ENCODE results near the gene MAST3. TPM values are rescaled to one million over a fixed set of nuclear protein-coding genes. Genes with fewer than 3 reads are reported as not detected.

The MAST3 gene
- total and polyA plus RNA-seq, 2 donors (not counting 3 experiments of a cell fraction or from before 2014, with no cell fraction given), result 1.5 to 2.7 TPM

DNA sequence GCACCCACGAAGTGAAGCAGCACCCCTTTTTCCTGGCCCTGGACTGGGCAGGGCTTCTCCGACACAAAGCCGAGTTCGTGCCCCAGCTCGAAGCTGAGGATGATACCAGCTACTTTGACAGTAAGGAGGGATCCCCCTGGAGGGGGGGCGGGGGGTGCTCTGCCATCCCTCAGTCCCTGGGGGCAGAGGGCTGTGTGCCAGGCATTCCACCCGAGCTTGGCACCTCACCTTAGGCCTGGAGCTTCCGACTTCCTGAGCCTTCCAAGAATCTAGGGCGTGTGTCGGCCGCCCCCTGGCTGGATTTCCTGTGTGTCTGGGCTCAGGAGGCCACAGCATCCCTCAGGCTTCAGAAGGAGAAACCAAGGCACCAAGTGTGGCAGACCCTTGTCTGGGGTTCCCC, 39.7 kb downstream of the MAST3 start:
- DNase-seq (ENCODE audit: low read depth, low spot score), result no peak
- intact Hi-C loops (cut with micrococcal nuclease) (no loop called here), dilution Hi-C loops (cut with MboI; ENCODE audit: extremely low pct_ligation_motif_present, low sequenced_read_pairs) (no loop called here)
- no peak overlapping the region for H3K9ac ChIP-seq (replicated peaks; ENCODE audit: extremely low read depth, insufficient read depth, low read length)
- no peak overlapping the region for H3K4me2 ChIP-seq (ENCODE audit: insufficient read depth, low read length)
- no peaks in the 10 kb centered on the region for H3K4me1 ChIP-seq (ENCODE audit: control insufficient read depth, extremely low read depth, insufficient read depth, low read length)
- H3K27me3 ChIP-seq (ENCODE audit: control insufficient read depth in 2 of 2, insufficient read depth in 2 of 2, low read length in 2 of 2), result no peaks in the 10 kb centered on the region
- H2AFZ ChIP-seq (ENCODE audit: low read depth, low read length), result no peak overlapping the region
- FAIRE-seq, result no peak
- H3K9me1 ChIP-seq (replicated peaks; ENCODE audit: control insufficient read depth, extremely low read depth, insufficient read depth, low read length), result no peaks in the 10 kb centered on the region
- TF ChIP-seq JUN (IDR thresholded peaks at IDR 0.05; ENCODE audit: borderline replicate concordance, insufficient read depth, insufficient read length, low read depth) (no peak), EZH2 (IDR thresholded peaks at IDR 0.05; ENCODE audit: borderline replicate concordance, low read depth, low read length, severe bottlenecking) (no peak), GATA2 (IDR thresholded peaks at IDR 0.05; ENCODE audit: insufficient read depth, insufficient read length, low read depth, low read length) (no peak), POLR2AphosphoS5 (IDR thresholded peaks at IDR 0.05; ENCODE audit: insufficient read depth, low read depth, low read length) (no peak), MYC (IDR thresholded peaks at IDR 0.05; ENCODE audit: low read depth, low read length) (no peak), POLR2A (IDR thresholded peaks at IDR 0.05; ENCODE audit: low read depth, low read length) (no peak), FOS (IDR thresholded peaks at IDR 0.05; ENCODE audit: borderline replicate concordance, insufficient read depth, low read length) (no peak)
- TF ChIP-seq, protein P1, sequence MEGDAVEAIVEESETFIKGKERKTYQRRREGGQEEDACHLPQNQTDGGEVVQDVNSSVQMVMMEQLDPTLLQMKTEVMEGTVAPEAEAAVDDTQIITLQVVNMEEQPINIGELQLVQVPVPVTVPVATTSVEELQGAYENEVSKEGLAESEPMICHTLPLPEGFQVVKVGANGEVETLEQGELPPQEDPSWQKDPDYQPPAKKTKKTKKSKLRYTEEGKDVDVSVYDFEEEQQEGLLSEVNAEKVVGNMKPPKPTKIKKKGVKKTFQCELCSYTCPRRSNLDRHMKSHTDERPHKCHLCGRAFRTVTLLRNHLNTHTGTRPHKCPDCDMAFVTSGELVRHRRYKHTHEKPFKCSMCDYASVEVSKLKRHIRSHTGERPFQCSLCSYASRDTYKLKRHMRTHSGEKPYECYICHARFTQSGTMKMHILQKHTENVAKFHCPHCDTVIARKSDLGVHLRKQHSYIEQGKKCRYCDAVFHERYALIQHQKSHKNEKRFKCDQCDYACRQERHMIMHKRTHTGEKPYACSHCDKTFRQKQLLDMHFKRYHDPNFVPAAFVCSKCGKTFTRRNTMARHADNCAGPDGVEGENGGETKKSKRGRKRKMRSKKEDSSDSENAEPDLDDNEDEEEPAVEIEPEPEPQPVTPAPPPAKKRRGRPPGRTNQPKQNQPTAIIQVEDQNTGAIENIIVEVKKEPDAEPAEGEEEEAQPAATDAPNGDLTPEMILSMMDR (IDR thresholded peaks at IDR 0.05; ENCODE audit: extremely low read depth in 1 of 2, insufficient read depth in 1 of 2, low read depth in 1 of 2, low read length in 2 of 2), result no peak
- TF ChIP-seq, protein P2, sequence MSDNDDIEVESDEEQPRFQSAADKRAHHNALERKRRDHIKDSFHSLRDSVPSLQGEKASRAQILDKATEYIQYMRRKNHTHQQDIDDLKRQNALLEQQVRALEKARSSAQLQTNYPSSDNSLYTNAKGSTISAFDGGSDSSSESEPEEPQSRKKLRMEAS (IDR thresholded peaks at IDR 0.05; ENCODE audit: insufficient read depth, insufficient read length), result no peak
- H3K4me3 ChIP-seq (replicated peaks in 1 of 3; ENCODE audit: insufficient read depth in 1 of 3, low read depth in 1 of 3, low read length in 3 of 3), result no peak overlapping the region
- ChIA-PET POLR2A (no interaction called here), CTCF (interaction anchor here (1.0 to 2.1 kb wide), 3 partner anchors 9 to 110 kb away, joined by 4 to 10 read pairs (median 5); no protein-coding TSS in a partner anchor)
- no peak overlapping the region for H3K27ac ChIP-seq (ENCODE audit: insufficient read depth, low read depth, low read length)
- no peaks in the 10 kb centered on the region for H3K36me3 ChIP-seq (ENCODE audit: control insufficient read depth in 2 of 2, extremely low read depth in 1 of 2, insufficient read depth in 2 of 2, low read length in 2 of 2)
- no TSS peak for BruUV-seq (replicated peaks)
- no peaks in the 10 kb centered on the region for H4K20me1 ChIP-seq (replicated peaks; ENCODE audit: control insufficient read depth, extremely low read depth, insufficient read depth, low read length)
- H3K9me3 ChIP-seq (replicated peaks; ENCODE audit: control insufficient read depth, insufficient read depth, low read length), result no peaks in the 10 kb centered on the region
- H3K79me2 ChIP-seq (ENCODE audit: control insufficient read depth, insufficient read depth, low read length), result no peaks in the 10 kb centered on the region

All from endothelial cell of umbilical vein (primary cell).